IMR-90 (cell line): ENCODE data around the gene DENR. TPM values are rescaled to one million over a fixed set of nuclear protein-coding genes. Genes with fewer than 3 reads are reported as not detected.
"Not testable (repeated sequence)": the region's sequence is repeated elsewhere in the genome, so short reads cannot be mapped to it uniquely, and the experiment has no call there.

ENCODE experiments used
- ATAC-seq: fragments of 200-7000 bp; cut with Tn5 transposase; 2 replicates; pipeline ENCODE4 v1.9.1; 2020; ENCODE audit warnings: low read depth, mild to moderate bottlenecking, moderate library complexity
- BruUV-seq: library from RNA; stranded (reverse); fragments of 400-500 nt; replicated peaks from 2 replicates; lab custom pipeline; 2021; lab: Mats Ljungman, UMichigan
- CTCF ChIA-PET: fragments of 300-600 bp; formaldehyde crosslinking; extraction: SDS; loops from one replicate; lab custom pipeline; 2021; ENCODE audit warnings: antibody characterized with exemption; lab: Yijun Ruan, JAX
- POLR2A ChIA-PET: fragments of 300-600 bp; sonication (Branson Sonifier 250); formaldehyde crosslinking; loops from one replicate; lab custom pipeline; 2022; ENCODE audit warnings: antibody characterized with exemption; ENCODE audit not compliant: unreplicated experiment; lab: Charles Lee
- DNase-seq: peaks from one replicate; pipeline ENCODE4 v3.0.0; 2013
- H2AFZ ChIP-seq: replicated peaks from 2 replicates; pipeline ENCODE3; 2013; ENCODE audit warnings: low read length, mild to moderate bottlenecking; ENCODE audit not compliant: poor library complexity
- H2AK5ac ChIP-seq: 2 replicates; pipeline ENCODE4 v1.6.1; 2013; ENCODE audit warnings: low read depth, low read length, inconsistent platforms
- H2AK9ac ChIP-seq: replicated peaks from 2 replicates; pipeline ENCODE3; 2013; ENCODE audit warnings: mild to moderate bottlenecking, low read depth, low read length, moderate library complexity; ENCODE audit not compliant: poor library complexity
- H2BK120ac ChIP-seq: 2 replicates; pipeline ENCODE4 v1.6.1; 2013; ENCODE audit warnings: low read depth, low read length, inconsistent platforms
- H2BK15ac ChIP-seq: 3 replicates; pipeline ENCODE4 v1.6.1; 2013; ENCODE audit warnings: low read depth, low read length, inconsistent platforms
- H2BK20ac ChIP-seq: 2 replicates; pipeline ENCODE4 v1.6.1; 2013; ENCODE audit warnings: low read depth, mild to moderate bottlenecking, inconsistent platforms, low read length, moderate library complexity
- H2BK5ac ChIP-seq: 2 replicates; pipeline ENCODE4 v1.6.1; 2013; ENCODE audit warnings: mild to moderate bottlenecking, low read depth, low read length, inconsistent platforms; ENCODE audit not compliant: poor library complexity, severe bottlenecking
- H3K14ac ChIP-seq: replicated peaks from 2 replicates; pipeline ENCODE4 v1.6.1; 2013; ENCODE audit warnings: low read depth, low read length, inconsistent platforms
- H3K18ac ChIP-seq: 2 replicates; pipeline ENCODE4 v1.6.1; 2013; ENCODE audit warnings: low read depth, low read length, control low read depth
- H3K23ac ChIP-seq: 2 replicates; pipeline ENCODE4 v1.6.1; 2013; ENCODE audit warnings: low read depth, low read length, inconsistent platforms
- H3K27ac ChIP-seq: 2 replicates; pipeline ENCODE4 v1.5.1; 2013; ENCODE audit warnings: mild to moderate bottlenecking, control low read depth, low read length; ENCODE audit not compliant: insufficient read depth
- H3K27me3 ChIP-seq: 2 replicates; pipeline ENCODE4 v1.6.1; 2013; ENCODE audit warnings: low read length; ENCODE audit not compliant: control insufficient read depth, insufficient read depth
- H3K36me3 ChIP-seq: 2 replicates; pipeline ENCODE4 v1.6.1; 2013; ENCODE audit warnings: low read length, mixed read lengths; ENCODE audit not compliant: control insufficient read depth, insufficient read depth
- H3K4ac ChIP-seq: 2 replicates; pipeline ENCODE4 v1.6.1; 2013; ENCODE audit warnings: low read depth, low read length, inconsistent platforms
- H3K4me1 ChIP-seq: 2 replicates; pipeline ENCODE4 v1.6.1; 2013; ENCODE audit warnings: low read length, mixed read lengths; ENCODE audit not compliant: control insufficient read depth, insufficient read depth
- H3K4me2 ChIP-seq: 2 replicates; pipeline ENCODE4 v1.6.1; 2013; ENCODE audit warnings: low read depth, mild to moderate bottlenecking, control low read depth, low read length, moderate library complexity
- H3K4me3 ChIP-seq: 2 replicates; pipeline ENCODE4 v1.5.1; 2013; ENCODE audit warnings: low read depth, mild to moderate bottlenecking, control low read depth, low read length, moderate library complexity; ENCODE audit not compliant: insufficient read depth
- H3K56ac ChIP-seq: 2 replicates; pipeline ENCODE4 v1.6.1; 2013; ENCODE audit warnings: low read length, inconsistent platforms; ENCODE audit not compliant: insufficient read depth; ENCODE audit errors: extremely low read depth
- H3K79me1 ChIP-seq, 2 experiments: 2 replicates each; pipeline ENCODE4 v1.6.1; 2013; ENCODE audit warnings: low read length in 2 of 2, inconsistent platforms in 1 of 2, low read depth in 1 of 2
- H3K9ac ChIP-seq: 2 replicates; pipeline ENCODE4 v1.6.1; 2013; ENCODE audit warnings: low read depth, low read length, control low read depth
- H3K9me1 ChIP-seq: 2 replicates; pipeline ENCODE4 v1.6.1; 2013; ENCODE audit warnings: low read length, inconsistent platforms; ENCODE audit not compliant: insufficient read depth
- H3K9me3 ChIP-seq: 2 replicates; pipeline ENCODE4 v1.6.1; 2013; ENCODE audit warnings: low read length; ENCODE audit not compliant: control insufficient read depth, insufficient read depth
- H4K20me1 ChIP-seq: 2 replicates; pipeline ENCODE4 v1.6.1; 2013; ENCODE audit warnings: low read length, inconsistent platforms; ENCODE audit not compliant: insufficient read depth
- H4K5ac ChIP-seq: 2 replicates; pipeline ENCODE4 v1.6.1; 2013; ENCODE audit warnings: mild to moderate bottlenecking, low read depth, low read length, control low read depth
- H4K8ac ChIP-seq, 2 experiments: 2 replicates each; pipeline ENCODE4 v1.6.1; 2013; ENCODE audit warnings: low read depth in 2 of 2, low read length in 2 of 2, control low read depth in 1 of 2, inconsistent platforms in 1 of 2
- H4K91ac ChIP-seq: 2 replicates; pipeline ENCODE4 v1.6.1; 2013; ENCODE audit warnings: low read depth, low read length, inconsistent platforms; ENCODE audit not compliant: insufficient read depth
- WGBS, 2 experiments: methylation state at CpG; one replicate each; pipeline versions ENCODE4 v1.1.5 to v1.1.7; 2013; ENCODE audit warnings: missing lambda C conversion rate in 2 of 2; ENCODE audit not compliant: insufficient read length in 1 of 2; ENCODE audit errors: extremely low coverage in 2 of 2; 5-methylcytosine and 5-hydroxymethylcytosine counted together
- dilution Hi-C: fragments of 300-500 bp; cut with HindIII; formaldehyde crosslinking; loops from one replicate; pipeline ENCODE4 v1.14.3; 2018; ENCODE audit warnings: low sequenced_read_pairs; ENCODE audit not compliant: unreplicated experiment
- in situ Hi-C: fragments of 300-500 bp; cut with MboI; formaldehyde crosslinking; loops from 3 replicates; pipeline ENCODE4 v1.14.3; 2019; ENCODE audit warnings: low sequenced_read_pairs, inconsistent platforms, mixed read lengths
- intact Hi-C: fragments of 100-400 bp; cut with micrococcal nuclease; formaldehyde crosslinking; loops from 2 replicates; pipeline ENCODE4 v1.10.0; 2022
- polyA plus RNA-seq, 3 experiments: library from polyadenylated mRNA; depleted of rRNA; stranded (reverse); fragments of >200 nt; gene quantifications; 2 replicates each; pipeline ENCODE4 v1.2.3, GENCODE V29; 2012; ENCODE audit warnings: low replicate concordance in 1 of 3
- total RNA-seq: library from RNA; depleted of rRNA; stranded (reverse); fragments of >200 nt; gene quantifications from 2 replicates; pipeline ENCODE4 v1.2.3, GENCODE V29; 2012

The DENR gene
- total and polyA plus RNA-seq, 2 of the 4 experiments (the other 2 are of a cell fraction) = 8.2 to 24.5 TPM

- H2BK120ac ChIP-seq, H3K56ac ChIP-seq, H3K4me3 ChIP-seq, POLR2A ChIA-PET, H4K8ac ChIP-seq, H3K36me3 ChIP-seq, H3K4ac ChIP-seq, H3K9me3 ChIP-seq, H3K14ac ChIP-seq, H3K27me3 ChIP-seq, H2AK9ac ChIP-seq, ATAC-seq, H2BK5ac ChIP-seq, H2BK15ac ChIP-seq, H2AFZ ChIP-seq, CTCF ChIA-PET, H3K4me1 ChIP-seq, H2AK5ac ChIP-seq, dilution Hi-C loops, BruUV-seq, H3K27ac ChIP-seq, intact Hi-C loops, H4K20me1 ChIP-seq, H3K4me2 ChIP-seq, H3K9ac ChIP-seq, H4K5ac ChIP-seq, H3K9me1 ChIP-seq, DNase-seq, H3K79me1 ChIP-seq, H3K23ac ChIP-seq, in situ Hi-C loops, H2BK20ac ChIP-seq, H4K91ac ChIP-seq, H3K18ac ChIP-seq: not testable (repeated sequence)
- WGBS, 2 experiments = no CpG with 5 or more reads among the region's 2 CpGs
Observed at GRCh38 chr12:122710341-122710740, 42.3 kb upstream of the DENR start.

DNA sequence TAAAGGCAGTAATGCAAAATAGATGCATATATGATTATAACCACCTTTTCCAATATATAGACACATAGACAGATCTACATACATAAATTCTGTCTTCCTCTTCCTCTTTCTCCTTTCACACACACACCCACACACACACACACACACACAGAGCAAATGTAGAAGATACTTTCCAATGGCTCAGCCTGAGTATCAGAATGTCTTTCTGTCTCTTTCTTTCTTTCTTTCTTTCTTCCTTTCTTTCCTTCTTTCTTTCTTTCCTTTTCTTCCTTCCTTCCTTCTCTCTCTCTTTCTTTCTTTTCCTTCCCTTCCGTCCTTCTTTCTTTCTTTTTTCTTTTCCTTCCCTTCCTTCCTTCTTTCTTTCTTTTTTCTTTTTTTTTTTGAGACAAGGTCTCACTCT is 41.4 kb upstream of the DENR start:
- H2AK9ac ChIP-seq, POLR2A ChIA-PET, H3K79me1 ChIP-seq, H2BK20ac ChIP-seq, H2BK120ac ChIP-seq, in situ Hi-C loops, H3K27ac ChIP-seq, DNase-seq, H3K27me3 ChIP-seq, H3K4ac ChIP-seq, CTCF ChIA-PET, H2BK15ac ChIP-seq, H3K14ac ChIP-seq, H3K9me3 ChIP-seq, BruUV-seq, H4K5ac ChIP-seq, H3K4me1 ChIP-seq, H3K4me3 ChIP-seq, H4K8ac ChIP-seq, intact Hi-C loops, H3K9ac ChIP-seq, H2BK5ac ChIP-seq, H3K4me2 ChIP-seq, dilution Hi-C loops, H3K18ac ChIP-seq, ATAC-seq, H3K23ac ChIP-seq, H4K20me1 ChIP-seq, H3K36me3 ChIP-seq, H3K56ac ChIP-seq, H2AK5ac ChIP-seq, H3K9me1 ChIP-seq, H4K91ac ChIP-seq, H2AFZ ChIP-seq: not testable (repeated sequence)
- 50% methylated on average over 1 of the region's 1 CpG; no CpG with 5 or more reads in 1 of the 2 experiments for WGBS, 2 experiments
